ENCODE results near the gene KPNB1.

The KPNB1 gene

DNA sequence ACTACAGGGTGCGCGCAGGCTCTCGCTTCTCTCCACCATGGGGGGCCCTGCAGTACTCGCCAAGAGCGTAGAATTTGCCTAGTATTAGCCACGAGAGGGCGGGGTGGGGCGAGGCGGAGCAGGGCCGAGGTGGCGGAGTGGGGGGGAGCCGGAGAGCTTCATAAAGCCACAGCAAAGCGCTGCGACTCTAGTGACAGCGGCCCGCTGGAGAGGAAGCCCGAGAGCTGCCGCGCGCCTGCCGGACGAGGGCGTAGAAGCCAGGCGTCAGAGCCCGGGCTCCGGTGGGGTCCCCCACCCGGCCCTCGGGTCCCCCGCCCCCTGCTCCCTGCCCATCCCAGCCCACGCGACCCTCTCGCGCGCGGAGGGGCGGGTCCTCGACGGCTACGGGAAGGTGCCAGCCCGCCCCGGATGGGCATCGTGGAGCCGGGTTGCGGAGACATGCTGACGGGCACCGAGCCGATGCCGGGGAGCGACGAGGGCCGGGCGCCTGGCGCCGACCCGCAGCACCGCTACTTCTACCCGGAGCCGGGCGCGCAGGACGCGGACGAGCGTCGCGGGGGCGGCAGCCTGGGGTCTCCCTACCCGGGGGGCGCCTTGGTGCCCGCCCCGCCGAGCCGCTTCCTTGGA is 83.4 kb downstream of the KPNB1 start, which contains the start of gene TBX21:
Gene TBX21, plus strand, starts transcription at position 190 of the 627 bp plus-strand sequence. Its CDS starts 219 bp downstream, at position 409.
- peak; percentile 93 to 95 for DNase-seq

DNA sequence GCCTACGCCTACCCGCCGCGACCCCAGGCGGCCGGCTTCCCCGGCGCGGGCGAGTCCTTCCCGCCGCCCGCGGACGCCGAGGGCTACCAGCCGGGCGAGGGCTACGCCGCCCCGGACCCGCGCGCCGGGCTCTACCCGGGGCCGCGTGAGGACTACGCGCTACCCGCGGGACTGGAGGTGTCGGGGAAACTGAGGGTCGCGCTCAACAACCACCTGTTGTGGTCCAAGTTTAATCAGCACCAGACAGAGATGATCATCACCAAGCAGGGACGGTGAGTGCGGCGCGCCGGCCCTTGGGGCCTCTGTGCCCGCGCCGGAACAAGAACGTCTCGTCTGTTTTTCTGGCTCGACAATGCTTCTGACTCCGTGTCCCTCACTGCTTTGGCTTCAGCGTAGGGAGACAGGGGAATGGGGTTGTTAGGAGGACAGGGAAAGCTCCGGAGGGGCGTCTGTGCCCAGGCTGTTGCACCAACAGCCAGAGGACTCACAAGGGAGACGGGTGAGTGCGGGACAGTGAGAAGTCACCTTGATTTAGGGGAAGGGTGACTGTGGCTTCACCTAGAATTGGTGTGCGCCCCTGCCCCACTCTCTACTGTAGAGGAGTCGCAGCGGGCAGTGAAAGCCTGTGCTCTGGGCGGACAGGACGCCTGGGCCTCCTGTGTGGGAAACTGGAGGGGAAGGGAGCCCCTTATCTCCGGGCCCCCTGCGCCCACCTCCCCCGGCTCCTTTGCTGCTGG is 84.1 kb downstream of the KPNB1 start:
- peak; percentile 56 to 62 for DNase-seq

GRCh38 chr17:47735139-47735464 is 85.4 kb downstream of the KPNB1 start:
- DNase-seq = no peak
